ENCODE data around the gene ZNF667. TPM values are rescaled to one million over a fixed set of nuclear protein-coding genes. Genes with fewer than 3 reads are reported as not detected.

Gene ZNF667
- total RNA-seq, 4 donors from 2014 or later, result 2.5 to 6.3 (median 5.0) TPM

DNA sequence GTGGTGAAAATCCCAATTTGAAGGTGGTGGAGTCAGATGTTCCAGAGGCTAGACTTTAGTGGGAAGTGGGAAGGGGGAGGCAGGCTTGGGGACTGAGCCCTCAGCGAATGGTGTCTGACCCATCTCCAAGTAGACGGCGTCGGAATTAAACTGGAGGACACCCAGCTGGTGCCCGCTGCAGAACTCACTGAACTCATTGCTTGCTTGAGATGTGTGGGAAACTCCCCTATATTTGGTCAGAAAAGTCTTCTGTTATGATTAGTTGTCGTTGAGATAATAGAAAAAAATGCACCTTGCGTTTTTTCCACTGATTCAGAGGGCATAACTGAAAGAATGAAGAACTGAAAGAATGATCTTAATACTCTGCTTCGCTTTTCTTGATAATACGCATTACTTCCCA is 73.9 kb downstream of the ZNF667 start:
- TF ChIP-seq POLR2A (IDR thresholded peaks at IDR 0.05) (no peak), POLR2AphosphoS5 (IDR thresholded peaks at IDR 0.05) (no peak), EP300 (IDR thresholded peaks at IDR 0.05) (no peak)
- TF ChIP-seq, protein P1, sequence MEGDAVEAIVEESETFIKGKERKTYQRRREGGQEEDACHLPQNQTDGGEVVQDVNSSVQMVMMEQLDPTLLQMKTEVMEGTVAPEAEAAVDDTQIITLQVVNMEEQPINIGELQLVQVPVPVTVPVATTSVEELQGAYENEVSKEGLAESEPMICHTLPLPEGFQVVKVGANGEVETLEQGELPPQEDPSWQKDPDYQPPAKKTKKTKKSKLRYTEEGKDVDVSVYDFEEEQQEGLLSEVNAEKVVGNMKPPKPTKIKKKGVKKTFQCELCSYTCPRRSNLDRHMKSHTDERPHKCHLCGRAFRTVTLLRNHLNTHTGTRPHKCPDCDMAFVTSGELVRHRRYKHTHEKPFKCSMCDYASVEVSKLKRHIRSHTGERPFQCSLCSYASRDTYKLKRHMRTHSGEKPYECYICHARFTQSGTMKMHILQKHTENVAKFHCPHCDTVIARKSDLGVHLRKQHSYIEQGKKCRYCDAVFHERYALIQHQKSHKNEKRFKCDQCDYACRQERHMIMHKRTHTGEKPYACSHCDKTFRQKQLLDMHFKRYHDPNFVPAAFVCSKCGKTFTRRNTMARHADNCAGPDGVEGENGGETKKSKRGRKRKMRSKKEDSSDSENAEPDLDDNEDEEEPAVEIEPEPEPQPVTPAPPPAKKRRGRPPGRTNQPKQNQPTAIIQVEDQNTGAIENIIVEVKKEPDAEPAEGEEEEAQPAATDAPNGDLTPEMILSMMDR (IDR thresholded peaks at IDR 0.05), result no peak
- H3K4me1 ChIP-seq, result peaks cover 14% of the 10 kb centered on the region
- H3K27me3 ChIP-seq, result no peaks in the 10 kb centered on the region
- H3K36me3 ChIP-seq, result peaks cover 28% of the 10 kb centered on the region
- no peak for DNase-seq (ENCODE audit: low spot score in 2 of 2)
- H3K27ac ChIP-seq, result peak overlapping the region; percentile 86
- 22% methylated on average over 9 of the region's 9 CpGs for WGBS
- H3K9me3 ChIP-seq, result peaks cover 16% of the 10 kb centered on the region
- H3K4me3 ChIP-seq, result peak overlapping the region; percentile 72

DNA sequence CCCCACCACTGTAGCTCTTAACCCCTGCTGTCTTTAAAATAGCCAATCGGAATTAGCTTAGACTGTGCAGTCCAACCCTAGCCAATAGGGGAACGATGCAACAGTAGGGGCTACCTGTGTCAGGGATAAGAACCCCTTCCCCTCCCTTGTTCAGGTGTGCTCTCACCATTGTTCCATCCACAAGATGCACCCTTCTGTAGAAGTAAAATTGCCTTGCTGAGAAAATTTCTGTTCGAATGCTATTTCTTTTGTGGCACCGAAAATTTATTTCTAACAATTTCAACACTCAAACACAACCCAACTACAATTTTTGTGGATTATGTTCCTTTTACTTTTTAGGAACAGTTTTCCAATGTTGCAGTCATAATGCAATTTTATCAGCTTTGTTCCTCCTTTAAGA is 76.7 kb downstream of the ZNF667 start:
- Histone ChIP-seq H3K9me3 (peaks cover 12% of the 10 kb centered on the region), H3K36me3 (peaks cover 19% of the 10 kb centered on the region), H3K4me1 (peaks cover 14% of the 10 kb centered on the region), H3K27me3 (no peaks in the 10 kb centered on the region), H3K27ac (no peak overlapping the region), H3K4me3 (no peak overlapping the region)
- TF ChIP-seq POLR2AphosphoS5 (IDR thresholded peaks at IDR 0.05) (no peak), EP300 (IDR thresholded peaks at IDR 0.05) (no peak), POLR2A (IDR thresholded peaks at IDR 0.05) (no peak)
- TF ChIP-seq, protein P1 (IDR thresholded peaks at IDR 0.05), result no peak
- no peak for DNase-seq (ENCODE audit: low spot score in 2 of 2)
- 100% methylated on average over 4 of the region's 4 CpGs for WGBS

DNA sequence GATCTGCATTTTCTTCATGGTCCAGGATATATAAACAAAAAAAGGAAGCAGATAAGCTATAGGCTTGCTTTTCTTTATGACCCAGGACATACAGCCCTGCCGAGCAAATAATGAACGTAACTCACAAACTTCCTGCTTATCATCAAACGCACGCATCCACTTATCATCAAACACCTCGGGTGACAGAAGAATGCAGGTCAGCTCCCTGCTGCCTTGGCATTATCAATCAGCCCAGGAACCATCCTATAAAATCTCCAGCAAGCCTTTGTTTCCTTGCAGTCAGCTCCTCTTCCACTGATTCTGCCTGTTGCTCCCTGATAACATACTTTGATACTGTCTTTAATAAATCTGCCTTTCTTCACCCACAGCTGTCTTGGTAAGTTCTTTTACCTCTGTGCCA is 78.3 kb downstream of the ZNF667 start:
- TF ChIP-seq, protein P1 (IDR thresholded peaks at IDR 0.05), result no peak
- TF ChIP-seq POLR2AphosphoS5 (IDR thresholded peaks at IDR 0.05), result no peak
- TF ChIP-seq POLR2A (IDR thresholded peaks at IDR 0.05), result no peak
- no peak for TF ChIP-seq EP300 (IDR thresholded peaks at IDR 0.05)
- 91% methylated on average over 5 of the region's 5 CpGs for WGBS
- Histone ChIP-seq H3K27me3 (no peaks in the 10 kb centered on the region), H3K27ac (no peak overlapping the region), H3K9me3 (peaks cover 12% of the 10 kb centered on the region), H3K36me3 (peaks cover 19% of the 10 kb centered on the region), H3K4me3 (no peak overlapping the region), H3K4me1 (peaks cover 8% of the 10 kb centered on the region)
- no peak for DNase-seq (ENCODE audit: low spot score in 2 of 2)

DNA sequence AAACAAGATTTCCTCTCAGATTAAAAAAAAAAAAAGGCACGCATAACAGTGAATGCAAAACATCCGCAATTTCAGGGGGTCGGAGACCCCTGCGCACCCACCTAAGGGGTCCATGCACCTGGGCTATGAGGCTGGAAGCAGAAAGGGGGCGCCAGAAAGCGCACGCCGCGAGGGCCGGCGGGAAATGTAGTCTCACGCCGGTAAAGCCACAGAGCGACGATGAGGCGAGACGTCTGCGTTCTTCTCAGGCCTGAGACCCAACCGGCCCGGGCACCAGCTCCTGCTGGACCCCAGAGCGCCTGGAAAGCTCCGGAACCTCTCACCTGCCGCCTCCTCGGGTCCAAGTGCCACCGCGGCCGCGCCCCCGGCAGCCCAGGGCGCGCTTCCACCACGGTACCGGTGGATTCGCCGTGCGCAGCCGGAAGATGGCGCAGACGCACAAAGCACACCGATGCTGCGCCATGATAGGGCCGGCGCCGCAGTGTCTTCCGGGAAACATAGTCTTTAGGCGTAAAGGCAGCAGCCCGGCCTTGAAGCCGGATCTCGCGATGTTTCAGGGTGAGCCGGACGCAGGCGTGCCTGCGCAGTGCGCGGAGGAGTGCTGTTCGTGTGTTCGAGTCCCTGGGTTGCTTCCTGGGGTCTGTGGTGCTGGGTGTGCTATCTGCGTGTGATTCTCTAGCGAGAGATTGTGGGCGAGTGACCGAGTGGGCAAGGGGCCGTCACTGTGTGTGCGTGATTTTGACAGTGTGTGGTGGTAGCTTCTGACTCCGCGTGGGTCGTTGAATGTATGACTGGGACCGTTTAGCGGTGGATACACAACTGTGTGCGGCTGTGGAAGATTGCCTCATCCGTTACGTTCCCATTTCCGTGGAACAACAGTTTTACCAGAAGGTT is 83.8 kb downstream of the ZNF667 start, which contains the start of gene ZNF582:
Gene ZNF582 (minus strand): TSS at position 416 of the 894 bp plus-strand sequence. CDS start 1,782 bp downstream, outside the sequence.
- WGBS, result 2% methylated on average over 46 of the region's 73 CpGs
- H3K9me3 ChIP-seq, result no peaks in the 10 kb centered on the region

More for the DNA sequence above, 83.8 kb downstream of the ZNF667 start, which contains the start of gene ZNF582:
- Histone ChIP-seq H3K4me1 (peaks cover 12% of the 10 kb centered on the region), H3K27me3 (no peaks in the 10 kb centered on the region), H3K27ac (peak within 1 kb of the TSS; percentile 93), H3K36me3 (peaks cover 29% of the 10 kb centered on the region), H3K4me3 (peak within 1 kb of the TSS; percentile 88)
- TF ChIP-seq POLR2AphosphoS5 (IDR thresholded peaks at IDR 0.05), result peak in 2 of 3 donors; percentile 31 to 82
- TF ChIP-seq POLR2A (IDR thresholded peaks at IDR 0.05), result no peak
- TF ChIP-seq EP300 (IDR thresholded peaks at IDR 0.05), result no peak
- TF ChIP-seq, protein P1 (IDR thresholded peaks at IDR 0.05), result peak; percentile 14 to 59
- peak; percentile 96 for DNase-seq (ENCODE audit: low spot score in 2 of 2)

Other genes starting within 250 kb of the ZNF667 start
- gene EDDM13, start 204.6 kb downstream of the ZNF667 start, total RNA-seq, result 10 to 100 TPM in 2 of 4 donors, 1 to 10 TPM in 2; 6.0 to 25.8 (median 11.4) TPM
- 1 to 10 TPM; 4.7 to 7.9 (median 7.1) TPM for gene ZSCAN5A, start 162.5 kb downstream of the ZNF667 start, total RNA-seq
- 1 to 10 TPM; 2.6 to 5.2 (median 3.1) TPM for gene ZNF582, start 83.8 kb downstream of the ZNF667 start, total RNA-seq
- 1 to 10 TPM; 1.5 to 3.2 (median 2.3) TPM for gene ZNF583, start 73.0 kb downstream of the ZNF667 start, total RNA-seq
- gene ZNF471, start 30.5 kb upstream of the ZNF667 start, total RNA-seq, result 1 to 10 TPM; 2.2 to 8.1 (median 3.9) TPM
- 10 to 100 TPM in 1 of 4 donors, 1 to 10 TPM in 3; 3.3 to 15.2 (median 5.0) TPM for gene ZFP28, start 61.6 kb upstream of the ZNF667 start, total RNA-seq
- gene ZNF470, start 90.1 kb upstream of the ZNF667 start, total RNA-seq, result 1 to 10 TPM; 1.0 to 3.4 (median 1.5) TPM
- 10 to 100 TPM in 1 of 4 donors, 1 to 10 TPM in 3; 5.0 to 15.9 (median 7.5) TPM for gene ZNF71, start 118.0 kb upstream of the ZNF667 start, total RNA-seq
- 1 to 10 TPM in 1 of 4 donors, not detected in 3; 1.8 TPM for gene SMIM17, start 165.8 kb upstream of the ZNF667 start, total RNA-seq
- gene ZNF835, start 194.4 kb upstream of the ZNF667 start, total RNA-seq, result 1 to 10 TPM in 3 of 4 donors, under 1 TPM in 1; 0.34 to 2.0 (median 1.5) TPM

Data from suprapubic skin (tissue), 4 donors.